ENCODE data around the gene ADGRF4.

The ADGRF4 gene

DNA sequence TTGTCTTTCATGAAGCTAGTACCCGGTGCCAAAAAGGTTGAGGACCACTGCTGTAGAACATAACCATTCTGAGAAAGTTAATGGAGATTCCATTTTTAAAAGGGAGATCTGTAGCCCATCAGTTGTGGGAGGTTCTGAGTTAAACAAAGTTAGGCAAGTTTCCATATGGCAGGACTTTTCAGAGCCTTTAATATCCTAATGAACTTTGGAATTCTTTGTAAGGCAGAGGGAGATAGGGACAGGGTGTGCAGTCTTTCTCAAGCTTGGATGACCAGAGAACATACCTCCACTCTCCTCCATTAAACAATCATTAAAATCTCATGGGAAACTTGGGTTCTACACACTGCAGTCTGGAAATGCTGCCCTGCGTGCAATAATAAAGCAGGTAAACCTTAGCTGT lies 14.8 kb downstream of the ADGRF4 start:
- H3K4me3 ChIP-seq (ENCODE audit: control insufficient read depth, low read depth, low read length), result no peak overlapping the region
- DNase-seq (ENCODE audit: low read depth), result no peak
- TF ChIP-seq, protein P1, sequence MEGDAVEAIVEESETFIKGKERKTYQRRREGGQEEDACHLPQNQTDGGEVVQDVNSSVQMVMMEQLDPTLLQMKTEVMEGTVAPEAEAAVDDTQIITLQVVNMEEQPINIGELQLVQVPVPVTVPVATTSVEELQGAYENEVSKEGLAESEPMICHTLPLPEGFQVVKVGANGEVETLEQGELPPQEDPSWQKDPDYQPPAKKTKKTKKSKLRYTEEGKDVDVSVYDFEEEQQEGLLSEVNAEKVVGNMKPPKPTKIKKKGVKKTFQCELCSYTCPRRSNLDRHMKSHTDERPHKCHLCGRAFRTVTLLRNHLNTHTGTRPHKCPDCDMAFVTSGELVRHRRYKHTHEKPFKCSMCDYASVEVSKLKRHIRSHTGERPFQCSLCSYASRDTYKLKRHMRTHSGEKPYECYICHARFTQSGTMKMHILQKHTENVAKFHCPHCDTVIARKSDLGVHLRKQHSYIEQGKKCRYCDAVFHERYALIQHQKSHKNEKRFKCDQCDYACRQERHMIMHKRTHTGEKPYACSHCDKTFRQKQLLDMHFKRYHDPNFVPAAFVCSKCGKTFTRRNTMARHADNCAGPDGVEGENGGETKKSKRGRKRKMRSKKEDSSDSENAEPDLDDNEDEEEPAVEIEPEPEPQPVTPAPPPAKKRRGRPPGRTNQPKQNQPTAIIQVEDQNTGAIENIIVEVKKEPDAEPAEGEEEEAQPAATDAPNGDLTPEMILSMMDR (conservative IDR thresholded peaks at IDR 0.05; ENCODE audit: control insufficient read depth, insufficient read depth, low read depth, low read length), result no peak

DNA sequence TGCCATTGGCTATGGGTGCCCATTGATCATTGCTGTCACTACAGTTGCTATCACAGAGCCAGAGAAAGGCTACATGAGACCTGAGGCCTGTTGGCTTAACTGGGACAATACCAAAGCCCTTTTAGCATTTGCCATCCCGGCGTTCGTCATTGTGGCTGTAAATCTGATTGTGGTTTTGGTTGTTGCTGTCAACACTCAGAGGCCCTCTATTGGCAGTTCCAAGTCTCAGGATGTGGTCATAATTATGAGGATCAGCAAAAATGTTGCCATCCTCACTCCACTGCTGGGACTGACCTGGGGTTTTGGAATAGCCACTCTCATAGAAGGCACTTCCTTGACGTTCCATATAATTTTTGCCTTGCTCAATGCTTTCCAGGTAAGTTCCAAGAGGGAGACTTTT lies 16.4 kb downstream of the ADGRF4 start:
- no peak for DNase-seq (ENCODE audit: low read depth)
- TF ChIP-seq, protein P1 (conservative IDR thresholded peaks at IDR 0.05; ENCODE audit: control insufficient read depth, insufficient read depth, low read depth, low read length), result no peak
- H3K4me3 ChIP-seq (ENCODE audit: control insufficient read depth, low read depth, low read length), result no peak overlapping the region

DNA sequence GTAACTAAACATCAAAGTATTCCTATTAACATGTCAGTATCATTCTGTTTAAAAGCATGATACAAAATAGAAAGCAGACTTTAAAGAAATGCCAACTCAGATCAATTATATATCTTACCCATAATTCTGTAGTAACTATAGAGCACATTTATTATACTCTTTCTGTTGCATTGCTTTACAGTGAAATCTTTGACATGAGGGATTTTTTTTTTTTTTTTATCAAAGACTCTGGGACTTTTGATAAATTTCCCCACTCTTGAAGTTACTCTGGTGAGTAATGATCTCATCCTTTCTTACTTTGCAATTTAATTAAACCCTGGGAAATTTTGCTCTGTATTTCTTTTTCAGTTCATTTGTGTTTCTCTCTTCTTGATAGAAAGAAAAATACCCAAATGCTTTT lies 17.4 kb downstream of the ADGRF4 start:
- DNase-seq (ENCODE audit: low read depth), result no peak
- TF ChIP-seq, protein P1 (conservative IDR thresholded peaks at IDR 0.05; ENCODE audit: control insufficient read depth, insufficient read depth, low read depth, low read length), result no peak
- H3K4me3 ChIP-seq (ENCODE audit: control insufficient read depth, low read depth, low read length), result no peak overlapping the region

DNA sequence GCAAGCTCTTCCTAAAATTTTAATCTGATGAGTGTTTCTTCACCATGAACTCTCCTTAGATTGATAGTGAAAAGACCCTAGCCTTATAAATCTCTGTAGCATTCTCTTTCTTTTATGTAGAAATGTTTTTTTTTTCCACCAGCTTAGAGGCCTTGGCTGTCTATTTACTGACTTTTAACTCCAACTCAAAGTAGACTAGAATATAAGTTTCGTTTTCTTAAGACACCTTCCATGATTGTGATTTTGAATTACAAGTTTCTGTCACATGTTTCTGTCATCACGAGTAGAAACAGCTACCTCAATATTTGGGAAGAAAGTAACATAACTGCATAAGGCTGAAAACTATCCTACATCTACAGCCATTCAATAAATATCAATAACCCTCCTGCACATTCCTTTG lies 17.8 kb downstream of the ADGRF4 start:
- TF ChIP-seq, protein P1 (conservative IDR thresholded peaks at IDR 0.05; ENCODE audit: control insufficient read depth, insufficient read depth, low read depth, low read length), result no peak
- no peak overlapping the region for H3K4me3 ChIP-seq (ENCODE audit: control insufficient read depth, low read depth, low read length)
- DNase-seq (ENCODE audit: low read depth), result no peak

DNA sequence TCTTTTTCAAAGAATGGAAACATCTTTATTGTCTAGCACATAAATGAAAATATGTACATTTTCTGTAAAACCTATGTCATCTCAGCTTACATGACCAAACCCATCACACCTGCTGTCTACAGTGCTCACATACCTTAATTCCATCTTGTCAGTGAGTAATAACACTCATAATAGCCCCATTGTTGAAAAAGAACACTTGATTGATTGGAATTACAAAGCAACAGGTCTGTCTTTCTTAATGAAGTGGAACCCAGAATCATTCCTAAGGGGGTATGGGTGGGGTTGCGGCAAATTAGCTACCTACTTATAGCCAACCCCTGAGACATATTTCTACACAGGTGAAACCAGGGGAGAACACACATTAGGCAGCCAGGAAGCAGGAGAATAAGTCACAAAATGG lies 20.2 kb downstream of the ADGRF4 start:
- TF ChIP-seq, protein P1 (conservative IDR thresholded peaks at IDR 0.05; ENCODE audit: control insufficient read depth, insufficient read depth, low read depth, low read length), result no peak
- DNase-seq (ENCODE audit: low read depth), result no peak
- H3K4me3 ChIP-seq (ENCODE audit: control insufficient read depth, low read depth, low read length), result no peak overlapping the region

DNA sequence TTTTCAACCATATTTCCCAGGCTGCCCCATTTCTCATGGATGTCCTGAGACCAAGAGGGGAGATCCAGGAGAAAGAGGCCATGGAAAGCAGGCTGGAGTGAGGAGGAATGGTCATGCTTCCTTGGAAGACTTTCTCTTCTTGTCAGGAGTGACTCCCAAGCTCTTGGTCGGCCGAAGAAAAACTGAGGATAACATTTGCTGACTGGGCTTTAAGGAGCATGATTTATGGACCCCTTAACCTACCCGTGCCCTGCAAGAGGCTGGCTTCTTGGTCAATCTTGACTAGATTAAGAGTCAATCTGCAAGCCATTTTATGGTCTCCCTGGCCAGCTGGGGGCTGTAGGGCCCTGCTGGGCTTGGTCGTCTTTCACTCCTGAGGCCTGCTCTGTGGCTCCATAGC lies 22.8 kb downstream of the ADGRF4 start:
- TF ChIP-seq, protein P1 (conservative IDR thresholded peaks at IDR 0.05; ENCODE audit: control insufficient read depth, insufficient read depth, low read depth, low read length), result no peak
- H3K4me3 ChIP-seq (ENCODE audit: control insufficient read depth, low read depth, low read length), result no peak overlapping the region
- DNase-seq (ENCODE audit: low read depth), result no peak

DNA sequence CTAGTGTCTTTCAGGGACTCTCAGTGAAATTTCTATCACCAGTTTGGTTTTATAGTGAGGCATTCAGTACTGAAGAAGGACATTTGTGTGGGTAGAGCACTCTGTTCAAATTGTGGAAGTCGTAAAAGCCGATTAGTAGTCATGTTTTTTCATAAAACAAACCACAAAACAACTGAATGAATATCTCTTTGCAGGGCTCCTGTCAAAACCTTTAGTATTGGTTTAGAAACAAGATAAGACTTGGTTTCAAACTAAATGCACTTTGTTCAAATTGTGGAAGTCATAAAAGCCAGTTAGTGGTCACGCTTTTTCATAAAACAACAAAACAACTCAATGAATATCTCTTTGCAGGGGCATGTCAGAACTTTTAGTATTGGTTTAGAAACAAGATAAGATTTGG lies 23.8 kb downstream of the ADGRF4 start:
- no peak for DNase-seq (ENCODE audit: low read depth)
- TF ChIP-seq, protein P1 (conservative IDR thresholded peaks at IDR 0.05; ENCODE audit: control insufficient read depth, insufficient read depth, low read depth, low read length), result no peak
- no peak overlapping the region for H3K4me3 ChIP-seq (ENCODE audit: control insufficient read depth, low read depth, low read length)

Measured in fibroblast of mammary gland (primary cell).